DMS53 (cell line): ENCODE data around the gene ELL.

ENCODE experiments used
- DNase-seq: peaks from one replicate; lab custom pipeline; 2025; lab: John Stamatoyannopoulos, UW

ELL gene

GRCh38 chr19:18397242-18398202 is 124.3 kb downstream of the ELL start, which contains the start of gene LRRC25:
TSS of gene LRRC25 (minus strand) at chr19:18397622. CDS start at chr19:18396963, 659 bp downstream.
- DNase-seq = peak; percentile 65

- DNase-seq = peak; percentile 39
Observed at GRCh38 chr19:18396471-18397241, 125.2 kb downstream of the ELL start.

DNA sequence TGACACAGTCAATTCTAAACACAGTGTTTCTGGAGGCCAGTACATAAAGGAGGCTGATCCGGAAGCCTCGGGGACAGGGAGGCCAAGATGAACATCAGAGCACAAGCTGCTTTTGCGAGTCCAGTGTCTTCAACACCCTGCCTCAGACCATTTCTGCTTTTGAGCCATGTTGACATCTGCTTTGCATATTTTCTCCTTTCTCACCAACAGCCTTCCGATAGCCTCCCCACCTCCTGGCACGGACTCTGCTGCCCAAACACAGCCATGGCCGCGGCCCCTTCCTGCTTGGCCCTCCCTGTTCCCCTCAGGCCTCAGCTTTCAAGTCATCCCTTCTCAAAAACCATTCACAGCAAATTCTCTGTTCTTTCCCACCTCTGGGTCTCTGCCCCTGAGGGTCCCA is 128.0 kb downstream of the ELL start:
- no peak for DNase-seq

GRCh38 chr19:18392926-18393325 is 128.9 kb downstream of the ELL start:
- no peak for DNase-seq
